Prostate gland (tissue), 2 donors: ENCODE results near the gene YOD1.

Experiments used
- POLR2A ChIP-seq: fragments of 450-650 bp; IDR thresholded peaks from one replicate; pipeline ENCODE4 v1.6.1; 2016; ENCODE audit warnings: antibody characterized with exemption, mild to moderate bottlenecking
- TF ChIP-seq, protein P1 (sequence below), 4 experiments: fragments of 200-600 bp in 2 of 4; fragments of 450-650 bp in 2 of 4; sonication (generic) in 2 of 4; IDR thresholded peaks; 1 replicate in 3 of 4; 2 replicates in 1 of 4; pipeline ENCODE4 v1.5.1; 2016 to 2019; ENCODE audit warnings: antibody characterized with exemption in 4 of 4, mild to moderate bottlenecking in 2 of 4, moderate library complexity in 2 of 4

DNA sequence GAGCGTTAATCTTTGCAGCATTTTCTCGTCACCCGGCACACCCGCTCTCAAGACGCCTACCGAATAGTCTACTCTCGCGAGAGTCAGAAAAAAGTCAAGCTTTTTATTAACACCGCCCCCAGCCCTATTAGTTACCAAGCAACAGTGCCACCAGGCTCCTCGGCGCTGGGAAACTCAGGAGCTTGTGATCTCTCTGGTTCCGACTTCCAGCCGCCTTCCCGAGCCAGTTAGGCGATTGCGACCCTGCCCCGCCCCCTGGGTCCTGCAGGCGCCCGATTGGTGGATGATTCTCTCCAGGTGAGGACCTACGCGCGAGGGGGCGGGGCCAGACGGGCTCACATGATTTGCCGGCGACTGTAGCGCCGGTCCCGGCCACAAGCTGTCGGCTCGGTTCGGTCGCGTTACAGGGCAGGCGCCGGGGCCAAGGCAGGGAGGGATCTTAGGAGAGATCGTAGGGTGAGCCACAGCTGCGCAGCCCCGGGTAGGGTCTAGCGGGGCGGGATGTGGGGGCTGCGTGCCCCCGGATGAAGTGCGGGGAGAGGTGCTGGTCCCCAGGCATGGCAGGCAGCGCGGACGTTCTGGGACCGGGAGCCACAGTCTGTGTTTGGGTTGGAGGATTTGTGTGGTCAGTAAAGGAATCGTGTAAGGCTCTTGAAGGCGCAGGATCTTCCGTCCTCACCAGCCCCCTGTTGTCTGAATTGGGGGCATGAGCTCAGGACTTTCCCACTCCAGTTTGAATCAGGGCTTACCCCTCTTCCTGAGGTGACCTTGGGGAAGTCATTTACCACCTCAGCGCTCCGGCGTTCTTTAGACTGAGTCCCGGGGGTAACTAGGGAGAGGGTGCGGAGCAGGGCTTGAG lies 2.1 kb upstream of the YOD1 start, which contains the start of gene PFKFB2:
- TF ChIP-seq, protein P1, sequence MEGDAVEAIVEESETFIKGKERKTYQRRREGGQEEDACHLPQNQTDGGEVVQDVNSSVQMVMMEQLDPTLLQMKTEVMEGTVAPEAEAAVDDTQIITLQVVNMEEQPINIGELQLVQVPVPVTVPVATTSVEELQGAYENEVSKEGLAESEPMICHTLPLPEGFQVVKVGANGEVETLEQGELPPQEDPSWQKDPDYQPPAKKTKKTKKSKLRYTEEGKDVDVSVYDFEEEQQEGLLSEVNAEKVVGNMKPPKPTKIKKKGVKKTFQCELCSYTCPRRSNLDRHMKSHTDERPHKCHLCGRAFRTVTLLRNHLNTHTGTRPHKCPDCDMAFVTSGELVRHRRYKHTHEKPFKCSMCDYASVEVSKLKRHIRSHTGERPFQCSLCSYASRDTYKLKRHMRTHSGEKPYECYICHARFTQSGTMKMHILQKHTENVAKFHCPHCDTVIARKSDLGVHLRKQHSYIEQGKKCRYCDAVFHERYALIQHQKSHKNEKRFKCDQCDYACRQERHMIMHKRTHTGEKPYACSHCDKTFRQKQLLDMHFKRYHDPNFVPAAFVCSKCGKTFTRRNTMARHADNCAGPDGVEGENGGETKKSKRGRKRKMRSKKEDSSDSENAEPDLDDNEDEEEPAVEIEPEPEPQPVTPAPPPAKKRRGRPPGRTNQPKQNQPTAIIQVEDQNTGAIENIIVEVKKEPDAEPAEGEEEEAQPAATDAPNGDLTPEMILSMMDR (IDR thresholded peaks at IDR 0.05) = peak in 2 of 4 experiments; percentile 65
- TF ChIP-seq POLR2A = peak; percentile 93
